GM21619 (cell line): ENCODE data around the gene SVIL.
"Not testable (repeated sequence)": the region's sequence is repeated elsewhere in the genome, so short reads cannot be mapped to it uniquely, and the experiment has no call there.

Experiments
- ATAC-seq: cut with Tn5 transposase; IDR thresholded peaks from one replicate; pipeline ENCODE4 v1.9.1; 2021; ENCODE audit not compliant: unreplicated experiment

SVIL gene

GRCh38 chr10:29606693-29607092 is 28.1 kb downstream of the SVIL start:
- ATAC-seq, result not testable (repeated sequence)

- ATAC-seq, result no peak
Observed at GRCh38 chr10:29604291-29604825, 30.4 kb downstream of the SVIL start.

DNA sequence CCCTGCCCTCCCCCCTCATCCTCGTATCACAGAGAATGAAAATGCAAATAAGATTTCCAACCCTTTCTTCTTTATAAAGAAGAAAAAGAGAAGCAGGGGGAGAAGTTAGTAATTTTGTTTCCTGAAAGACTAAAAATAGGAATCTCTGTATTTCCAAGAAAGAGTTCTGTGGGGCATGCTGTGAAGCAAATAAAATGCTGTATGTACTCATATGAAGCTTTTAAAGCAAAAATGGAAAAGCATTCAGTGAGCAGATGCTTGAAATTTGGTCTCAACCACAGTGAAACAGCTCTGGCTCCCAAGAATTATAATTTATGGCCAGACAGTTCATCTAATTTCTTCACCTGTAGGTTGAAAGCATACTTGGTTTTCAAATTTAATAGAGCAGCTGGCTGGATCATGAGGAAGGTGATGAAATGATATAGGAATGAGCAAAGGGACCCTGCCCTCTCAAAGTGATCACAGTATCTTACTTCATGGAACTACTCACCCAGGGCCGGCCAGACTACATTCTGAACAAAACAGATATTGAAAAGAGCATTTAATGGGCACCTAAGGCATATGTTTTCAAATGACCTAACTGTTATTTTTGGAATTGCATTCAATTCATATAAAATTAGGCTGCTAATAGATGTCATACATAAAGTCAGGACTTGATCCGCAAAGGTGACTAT is 31.4 kb downstream of the SVIL start:
- ATAC-seq, result no peak

DNA sequence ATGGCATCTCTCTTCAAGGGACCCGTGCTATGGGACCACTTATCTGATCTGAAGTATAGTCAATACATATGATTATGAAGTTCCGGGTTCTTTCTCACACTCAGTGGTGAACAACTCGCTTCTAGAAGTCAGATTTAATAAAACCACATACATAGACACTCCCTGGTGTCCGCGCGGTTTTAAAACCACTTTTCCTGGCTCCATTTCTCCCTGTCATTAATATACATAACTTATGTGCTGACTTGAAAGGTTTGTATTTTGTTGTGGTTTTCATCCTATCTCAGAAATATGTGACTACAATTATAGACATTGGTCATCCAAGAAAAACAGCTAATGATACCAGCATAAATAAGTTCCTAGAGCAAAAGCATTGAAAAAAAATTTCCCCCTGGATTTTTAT is 34.0 kb downstream of the SVIL start:
- ATAC-seq, result no peak

DNA sequence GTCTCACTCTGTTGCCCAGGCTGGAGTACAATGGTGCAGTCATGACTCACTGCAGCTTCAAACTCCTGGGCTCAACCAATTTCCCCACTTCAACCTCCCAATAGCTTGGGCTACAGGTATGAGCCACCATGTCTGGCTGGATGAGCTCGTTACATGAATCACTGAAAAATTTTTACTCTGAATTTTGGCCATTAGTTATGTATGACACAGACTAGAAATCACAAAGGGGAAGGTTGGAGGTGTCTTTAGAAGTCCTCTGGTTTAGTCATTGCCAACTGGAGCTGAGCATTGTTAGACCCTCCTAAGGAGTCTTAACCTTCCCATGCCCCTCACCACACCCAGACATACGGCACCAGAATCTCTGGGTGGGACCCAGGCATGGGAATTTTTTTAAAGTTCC is 34.7 kb downstream of the SVIL start:
- ATAC-seq, result no peak

DNA sequence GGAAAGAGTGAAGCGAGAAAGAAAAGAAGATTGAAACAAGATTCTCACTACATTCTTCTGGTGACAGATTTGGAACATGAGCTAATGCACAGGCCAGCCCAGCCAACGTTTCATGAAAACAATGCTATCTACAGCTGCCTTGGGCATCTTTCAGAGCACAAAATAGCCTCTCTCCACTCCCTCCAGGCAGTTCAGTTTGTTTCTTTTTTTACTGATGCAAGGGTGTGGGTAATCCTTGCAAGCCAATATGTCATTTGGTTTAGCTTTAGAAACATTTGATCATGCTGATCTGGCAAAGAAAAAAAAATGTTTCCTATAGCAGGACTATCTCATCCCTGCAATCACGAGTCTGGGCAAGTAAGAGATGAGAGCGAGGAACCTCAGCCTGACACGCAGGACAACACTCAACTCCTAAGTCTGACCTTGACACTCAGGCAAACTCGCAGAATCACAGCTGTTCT is 35.9 kb downstream of the SVIL start:
- no peak for ATAC-seq

DNA sequence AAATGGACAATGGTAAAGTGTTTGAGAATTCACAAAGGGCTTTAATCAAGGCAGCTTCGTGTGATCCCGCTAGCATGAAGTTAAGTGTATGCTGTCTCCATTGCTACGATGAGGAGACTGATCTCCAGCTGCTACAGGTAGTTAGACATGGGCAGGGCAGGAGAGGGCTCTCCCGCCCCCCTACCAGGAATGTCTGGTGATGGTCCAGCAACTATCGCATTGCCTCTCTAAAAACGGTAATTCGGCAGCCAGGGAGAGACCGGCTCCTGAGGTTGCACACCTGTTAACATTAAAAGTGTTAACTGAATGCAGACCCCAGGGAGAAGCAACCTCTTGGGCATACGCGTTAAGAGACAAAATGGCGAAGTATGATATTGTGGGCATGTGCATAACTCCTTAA is 37.9 kb downstream of the SVIL start:
- ATAC-seq, result no peak

DNA sequence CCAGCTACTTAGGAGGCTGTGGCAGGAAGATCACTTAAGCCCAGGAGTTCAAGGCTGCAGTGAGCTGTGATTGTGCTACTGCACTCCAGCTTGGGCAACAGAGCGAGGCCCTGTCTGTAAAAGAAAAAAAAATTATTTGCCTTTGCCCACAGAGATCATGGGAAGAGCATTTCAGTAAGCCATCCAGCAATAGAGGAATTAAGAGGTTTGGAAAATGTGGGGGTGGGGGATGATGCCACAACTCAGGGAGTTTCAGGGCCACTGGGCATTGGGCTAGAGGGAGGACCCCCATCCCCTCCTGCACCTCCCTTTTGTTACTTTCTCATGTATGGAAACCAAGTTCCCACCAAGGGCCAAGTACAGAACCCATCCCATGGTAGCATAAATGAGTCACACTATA is 38.4 kb downstream of the SVIL start:
- no peak for ATAC-seq

DNA sequence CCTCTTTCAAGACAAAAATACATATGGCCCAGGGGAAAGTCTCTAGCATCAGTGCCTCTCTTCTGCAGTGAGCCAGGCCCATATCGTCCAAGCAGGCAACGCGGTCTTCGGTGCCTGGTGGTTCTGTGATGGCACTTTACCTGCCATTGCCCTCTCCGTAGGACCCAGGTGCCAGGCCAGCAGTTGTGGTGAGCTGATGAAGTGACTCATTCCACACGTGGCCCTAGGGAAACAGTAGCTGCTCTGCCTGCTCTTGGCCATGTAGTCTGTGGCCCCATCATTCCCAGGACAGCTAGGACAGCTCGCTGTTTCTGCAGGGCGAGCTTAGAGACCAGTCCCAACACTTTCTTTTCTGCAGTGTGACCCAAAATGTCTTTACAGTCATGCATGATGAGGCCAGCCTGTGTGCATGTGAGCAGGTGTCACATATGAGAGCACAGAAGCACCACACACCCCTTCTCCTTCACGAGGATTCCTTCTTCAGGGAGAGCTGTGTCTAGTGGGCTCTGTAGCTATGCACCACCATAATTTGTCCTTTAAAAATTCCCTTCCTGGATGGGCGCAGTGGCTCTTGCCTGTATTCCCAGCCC is 39.0 kb downstream of the SVIL start:
- ATAC-seq, result no peak

GRCh38 chr10:29595146-29595545 is 39.6 kb downstream of the SVIL start:
- no peak for ATAC-seq

GRCh38 chr10:29591651-29591968 is 43.2 kb downstream of the SVIL start:
- no peak for ATAC-seq

DNA sequence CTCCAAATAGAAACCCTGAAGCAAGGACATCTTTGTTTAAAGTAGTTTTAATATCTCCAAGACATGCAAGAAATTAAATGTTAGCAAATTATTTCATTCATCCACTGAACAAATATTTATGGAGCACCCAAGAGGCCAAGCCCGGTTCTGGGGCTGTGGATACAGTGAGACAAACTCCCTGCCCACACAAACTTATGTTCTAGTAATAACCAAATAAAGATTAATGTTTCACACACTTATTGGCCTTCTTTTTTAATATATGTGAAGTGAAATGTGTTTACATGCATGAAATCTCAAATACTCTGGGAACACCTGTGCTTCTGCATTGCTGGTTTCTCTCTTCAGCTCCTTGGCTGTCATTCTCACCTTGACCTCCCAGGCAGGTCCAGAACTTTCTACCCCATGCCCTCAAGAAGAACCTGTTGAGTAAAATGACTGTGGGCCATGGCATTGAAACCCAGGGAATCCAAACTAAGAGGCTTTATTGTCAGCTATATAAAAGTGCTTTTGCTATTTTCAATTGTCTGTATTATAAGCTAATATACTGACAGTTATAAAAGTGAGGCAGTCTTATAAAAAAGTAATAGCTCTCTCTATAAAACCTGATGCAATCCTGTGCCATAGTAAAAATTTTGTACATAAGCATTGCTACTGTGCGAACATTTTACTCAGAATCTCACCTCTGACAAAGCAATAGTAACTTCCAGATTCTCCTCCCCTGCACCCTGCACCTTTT is 43.7 kb downstream of the SVIL start:
- ATAC-seq, result no peak

DNA sequence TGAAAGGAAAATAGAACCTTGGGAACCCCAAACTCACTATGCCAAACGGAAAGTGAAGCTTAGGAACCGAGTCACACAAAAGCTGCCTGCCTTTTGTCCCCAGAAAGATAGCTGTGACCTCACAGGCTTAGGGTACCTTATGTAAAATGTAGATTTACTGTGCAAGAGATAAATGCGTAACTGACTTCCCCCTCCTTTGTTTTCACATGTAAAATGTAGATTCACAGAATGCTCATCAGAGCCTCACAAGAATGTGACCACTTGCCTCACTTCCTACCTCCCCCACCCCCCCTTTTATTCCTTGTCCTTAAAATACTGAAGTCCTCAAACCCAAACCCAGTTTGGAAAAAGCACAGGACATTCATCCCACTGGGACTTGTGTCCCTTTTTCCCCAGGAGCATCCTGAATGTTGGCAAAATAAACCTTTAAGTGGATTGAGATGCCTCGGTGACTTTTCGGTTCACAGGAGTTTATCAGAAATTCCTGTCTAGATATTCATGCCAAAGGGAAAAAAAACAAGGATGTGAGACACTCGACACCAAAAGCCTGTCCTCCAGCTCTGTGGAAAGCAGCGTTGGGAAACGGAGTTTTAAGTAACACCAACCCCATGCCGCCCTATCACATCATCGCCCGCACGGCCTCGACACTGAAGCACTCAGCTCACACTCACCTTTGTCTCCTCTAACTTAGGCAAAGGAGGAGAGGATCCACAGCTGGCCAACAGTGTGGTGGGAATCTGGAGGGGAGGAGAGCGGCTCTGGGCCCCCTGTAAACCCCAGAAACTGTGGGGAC is 45.9 kb downstream of the SVIL start:
- no peak for ATAC-seq

- not testable (repeated sequence) for ATAC-seq
Observed at GRCh38 chr10:29587750-29588628, 46.8 kb downstream of the SVIL start.

DNA sequence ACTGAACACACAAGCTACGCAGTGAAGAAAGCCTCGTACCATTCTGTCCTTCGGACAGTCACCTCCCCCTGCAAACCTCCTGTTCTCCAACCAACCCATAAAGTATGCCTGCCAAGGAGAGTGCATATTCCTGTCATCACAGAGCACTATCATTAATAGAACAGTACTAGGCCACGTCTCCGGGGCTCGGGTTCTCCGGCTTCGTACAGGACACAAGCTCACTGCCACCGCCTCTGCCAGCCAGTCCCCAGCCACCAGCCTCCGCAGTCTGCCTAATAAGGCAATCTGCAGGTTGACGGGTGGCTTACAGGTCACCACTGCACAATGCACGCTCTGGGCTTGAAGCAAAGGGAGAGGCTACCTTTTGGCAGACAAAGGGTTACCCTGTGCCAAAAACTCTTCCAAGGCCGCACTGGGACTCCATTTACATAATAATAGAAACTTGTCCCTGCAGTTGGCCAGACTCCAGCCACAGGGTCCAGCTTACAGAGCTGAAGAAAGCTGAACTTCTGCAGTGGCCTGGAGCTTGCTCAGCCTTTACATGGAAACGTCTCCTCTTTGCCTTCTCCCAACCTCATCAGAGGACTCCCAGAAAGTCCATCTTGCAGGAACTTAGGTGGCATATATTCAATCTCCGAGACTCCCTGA is 47.5 kb downstream of the SVIL start:
- not testable (repeated sequence) for ATAC-seq

DNA sequence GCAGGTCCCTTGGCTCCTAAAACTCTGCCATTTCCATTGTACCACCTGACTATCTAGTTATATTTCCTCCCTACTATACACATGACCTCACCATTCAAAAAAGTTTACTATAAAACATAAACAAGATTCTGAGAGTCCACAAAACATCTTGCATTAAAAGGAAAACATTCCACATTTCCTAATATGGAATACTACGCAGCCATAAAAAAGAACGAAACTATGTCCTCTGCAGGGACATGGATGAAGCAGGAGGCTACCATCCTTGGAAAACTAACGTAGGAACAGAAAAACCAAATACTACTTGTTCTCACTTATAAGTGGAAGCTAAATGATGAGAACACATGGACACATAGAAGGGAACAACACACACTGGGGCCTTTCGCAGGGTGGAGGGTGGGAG is 48.3 kb downstream of the SVIL start:
- ATAC-seq, result no peak

DNA sequence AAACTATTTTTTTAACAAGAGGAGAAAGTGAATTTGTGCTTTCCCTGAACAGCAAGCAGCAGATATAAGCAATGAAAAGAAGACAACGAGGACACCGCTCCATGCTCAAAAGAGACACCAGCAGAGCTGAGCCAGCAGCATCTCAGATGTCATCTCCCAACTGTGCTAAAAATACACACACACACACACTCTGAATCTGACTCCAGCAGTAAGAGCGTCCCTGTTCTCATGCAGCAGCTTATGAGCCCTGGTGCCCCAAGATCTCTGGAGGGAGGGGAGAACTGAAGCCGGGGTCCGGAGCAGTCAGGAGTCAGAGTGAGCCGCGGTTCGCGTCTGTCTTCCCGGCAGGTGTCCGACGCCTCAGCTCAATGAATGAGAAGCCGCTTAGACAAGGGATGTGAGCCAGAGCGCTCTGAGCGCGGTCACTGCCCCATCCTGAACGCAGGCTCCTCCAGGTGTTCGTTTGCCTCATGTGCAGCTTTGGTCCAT is 49.2 kb downstream of the SVIL start:
- ATAC-seq, result no peak

DNA sequence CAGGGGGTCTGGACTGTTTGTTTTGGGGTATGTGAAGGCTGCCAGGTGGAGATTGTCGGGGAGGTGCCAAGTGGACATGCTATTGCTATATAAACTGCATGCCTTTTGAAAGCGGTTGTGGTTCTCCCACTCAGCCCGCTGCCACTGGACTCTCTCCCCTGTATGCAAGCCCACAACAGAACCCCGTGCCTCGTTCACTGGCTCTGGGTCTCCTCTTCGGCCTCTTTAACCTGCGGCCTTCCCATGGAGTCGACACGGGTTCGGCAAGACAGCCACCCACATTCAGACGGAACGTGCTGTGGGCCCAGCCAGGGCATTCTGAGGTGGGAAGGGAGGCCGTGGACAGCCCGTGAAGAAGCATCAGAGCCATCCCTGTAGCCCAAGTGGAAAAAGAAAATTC is 50.3 kb downstream of the SVIL start:
- no peak for ATAC-seq

- ATAC-seq, result no peak
Observed at GRCh38 chr10:29583674-29584073, 51.1 kb downstream of the SVIL start.

DNA sequence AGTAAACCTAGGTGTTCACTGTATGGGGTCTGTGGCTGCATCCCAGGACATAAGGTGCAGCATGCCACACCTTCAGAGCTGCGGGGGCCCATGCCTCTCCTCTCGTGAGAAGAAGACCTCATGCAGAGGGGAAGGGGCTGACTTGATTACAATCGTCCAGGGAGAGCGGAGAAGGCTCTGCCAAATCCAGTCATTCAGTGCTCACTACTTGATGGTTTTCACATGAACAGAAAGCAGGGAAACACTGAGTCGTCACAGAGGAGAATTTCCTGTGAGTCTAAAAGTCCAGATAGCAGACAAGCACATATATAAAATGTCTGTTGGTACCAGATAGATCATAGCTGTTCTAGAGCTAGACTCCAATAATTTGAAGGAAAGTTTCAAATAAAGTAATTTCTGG is 52.0 kb downstream of the SVIL start:
- ATAC-seq, result not testable (repeated sequence)
